ENCODE measurements around the gene PWP2. TPM values are rescaled to one million over a fixed set of nuclear protein-coding genes. Genes with fewer than 3 reads are reported as not detected.

The PWP2 gene
- total RNA-seq, 2 experiments from 2014 or later: 9.3 to 10.1 TPM

DNA sequence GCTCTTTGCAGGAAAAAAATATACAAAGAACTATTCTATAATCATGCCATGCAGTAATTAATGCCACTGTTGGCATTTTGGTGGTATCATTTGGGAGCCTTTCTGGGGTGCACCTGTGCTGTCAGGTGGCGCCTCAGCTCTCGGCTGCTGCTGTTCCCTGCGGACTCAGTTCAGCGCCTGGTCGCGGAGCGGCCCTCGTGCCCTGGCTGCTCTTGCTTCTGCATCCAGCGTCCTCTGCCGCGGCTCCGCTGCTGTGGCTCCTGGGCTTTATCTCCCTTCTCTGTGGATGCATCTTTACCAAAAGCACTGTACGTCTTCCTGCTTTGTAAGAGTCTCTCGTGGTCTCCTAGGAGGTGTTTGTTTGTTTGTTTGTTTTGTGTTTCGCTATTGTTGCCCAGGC lies 35.1 kb upstream of the PWP2 start:
- ATAC-seq: no peak
- CTCF ChIA-PET: interaction anchor here (0.9 kb wide), 1 partner anchor 52 kb away, joined by 3 read pairs; no protein-coding TSS in a partner anchor
- intact Hi-C loops (cut with micrococcal nuclease): no loop called here
- POLR2A ChIA-PET: interaction anchor here (0.7 to 3.9 kb wide), 3 partner anchors 11 to 14 kb away, joined by 4 to 20 read pairs (median 11); no protein-coding TSS in a partner anchor
- Mint-ChIP-seq H3K27me3 (no peaks in the 10 kb centered on the region), H3K36me3 (ENCODE audit: low read depth) (peaks cover 41% of the 10 kb centered on the region), H3K4me3 (no peak overlapping the region), H3K9me3 (no peaks in the 10 kb centered on the region), H3K4me1 (ENCODE audit: low read depth) (peaks cover 30% of the 10 kb centered on the region), H3K27ac (no peak overlapping the region)
- DNase-seq: no peak
- TF ChIP-seq, protein P1, sequence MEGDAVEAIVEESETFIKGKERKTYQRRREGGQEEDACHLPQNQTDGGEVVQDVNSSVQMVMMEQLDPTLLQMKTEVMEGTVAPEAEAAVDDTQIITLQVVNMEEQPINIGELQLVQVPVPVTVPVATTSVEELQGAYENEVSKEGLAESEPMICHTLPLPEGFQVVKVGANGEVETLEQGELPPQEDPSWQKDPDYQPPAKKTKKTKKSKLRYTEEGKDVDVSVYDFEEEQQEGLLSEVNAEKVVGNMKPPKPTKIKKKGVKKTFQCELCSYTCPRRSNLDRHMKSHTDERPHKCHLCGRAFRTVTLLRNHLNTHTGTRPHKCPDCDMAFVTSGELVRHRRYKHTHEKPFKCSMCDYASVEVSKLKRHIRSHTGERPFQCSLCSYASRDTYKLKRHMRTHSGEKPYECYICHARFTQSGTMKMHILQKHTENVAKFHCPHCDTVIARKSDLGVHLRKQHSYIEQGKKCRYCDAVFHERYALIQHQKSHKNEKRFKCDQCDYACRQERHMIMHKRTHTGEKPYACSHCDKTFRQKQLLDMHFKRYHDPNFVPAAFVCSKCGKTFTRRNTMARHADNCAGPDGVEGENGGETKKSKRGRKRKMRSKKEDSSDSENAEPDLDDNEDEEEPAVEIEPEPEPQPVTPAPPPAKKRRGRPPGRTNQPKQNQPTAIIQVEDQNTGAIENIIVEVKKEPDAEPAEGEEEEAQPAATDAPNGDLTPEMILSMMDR (IDR thresholded peaks at IDR 0.05): no peak

DNA sequence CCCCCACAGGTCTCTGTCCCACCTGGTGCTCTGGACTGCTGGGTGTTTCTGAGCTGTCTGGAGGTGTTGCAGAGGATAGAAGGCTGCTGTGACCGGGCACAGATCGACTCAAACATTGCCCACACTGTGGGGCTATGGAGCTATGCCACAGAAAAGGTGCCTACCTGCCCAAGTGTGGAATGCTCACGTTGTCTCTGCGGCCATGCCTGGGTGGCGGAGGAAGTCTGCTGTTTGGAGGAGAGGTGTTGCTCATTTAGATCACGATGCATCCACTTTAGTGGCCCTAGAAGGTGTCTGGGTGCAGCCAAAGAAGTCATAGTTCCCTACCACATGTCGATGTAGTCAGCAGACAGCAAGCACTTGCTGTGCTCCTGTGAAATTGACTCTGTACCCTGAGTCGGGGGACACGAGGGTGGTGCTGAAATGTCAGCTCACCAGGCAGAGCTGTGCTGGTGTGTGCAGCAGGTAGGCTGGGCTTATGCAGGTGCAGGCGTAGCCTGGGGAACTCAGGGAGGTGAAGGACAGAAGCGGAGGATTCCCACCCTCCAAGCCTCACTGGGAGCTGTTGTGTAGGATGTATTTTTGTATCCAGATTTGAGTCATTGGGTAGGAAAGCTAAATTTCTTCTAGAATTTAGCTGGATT lies 32.8 kb upstream of the PWP2 start:
- DNase-seq (peak; percentile 25), ATAC-seq (peak; percentile 45)
- ChIA-PET POLR2A (interaction anchor here (0.6 to 2.4 kb wide), 5 partner anchors 9 to 237 kb away, joined by 3 to 12 read pairs (median 5); no protein-coding TSS in a partner anchor), CTCF (interaction anchor here (1.1 to 2.2 kb wide), 4 partner anchors 9 to 99 kb away, joined by 4 to 7 read pairs (median 4); no protein-coding TSS in a partner anchor)
- no peaks in the 10 kb centered on the region for H3K27me3 Mint-ChIP-seq
- TF ChIP-seq, protein P1 (IDR thresholded peaks at IDR 0.05): no peak
- intact Hi-C loops (cut with micrococcal nuclease): no loop called here
- peak overlapping the region; percentile 47 for H3K27ac Mint-ChIP-seq
- peaks cover 38% of the 10 kb centered on the region for H3K4me1 Mint-ChIP-seq (ENCODE audit: low read depth)
- peaks cover 42% of the 10 kb centered on the region for H3K36me3 Mint-ChIP-seq (ENCODE audit: low read depth)
- H3K4me3 Mint-ChIP-seq: no peak overlapping the region
- H3K9me3 Mint-ChIP-seq: no peaks in the 10 kb centered on the region

DNA sequence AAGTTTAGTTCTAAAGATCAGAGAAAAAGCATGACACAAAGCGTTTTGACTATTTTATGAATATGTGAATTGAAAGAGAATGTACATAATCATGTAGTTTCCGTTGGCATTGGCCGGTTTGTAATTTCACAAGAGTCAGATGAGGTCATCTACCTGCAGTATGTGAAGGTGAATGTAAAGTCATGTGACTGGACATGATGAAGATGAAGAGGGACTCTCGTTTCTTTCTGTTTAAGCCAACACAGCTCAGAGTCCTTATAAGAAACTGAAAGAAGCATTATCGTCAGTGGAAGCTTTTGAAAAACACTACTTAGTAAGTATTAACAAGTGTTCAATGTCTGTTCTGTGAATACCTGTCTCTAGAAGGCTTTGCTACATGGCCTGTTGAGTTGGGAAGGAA lies 30.9 kb upstream of the PWP2 start:
- Mint-ChIP-seq H3K27ac (peak overlapping the region; percentile 41), H3K9me3 (no peaks in the 10 kb centered on the region), H3K4me1 (ENCODE audit: low read depth) (peaks cover 46% of the 10 kb centered on the region), H3K36me3 (ENCODE audit: low read depth) (peaks cover 50% of the 10 kb centered on the region), H3K4me3 (no peak overlapping the region), H3K27me3 (no peaks in the 10 kb centered on the region)
- intact Hi-C loops (cut with micrococcal nuclease): no loop called here
- CTCF ChIA-PET: no interaction called here
- no peak for DNase-seq
- no peak for ATAC-seq
- TF ChIP-seq, protein P1 (IDR thresholded peaks at IDR 0.05): no peak
- POLR2A ChIA-PET: interaction anchor here (1.1 to 1.9 kb wide), 2 partner anchors 8 to 11 kb away, joined by 3 to 12 read pairs; no protein-coding TSS in a partner anchor

DNA sequence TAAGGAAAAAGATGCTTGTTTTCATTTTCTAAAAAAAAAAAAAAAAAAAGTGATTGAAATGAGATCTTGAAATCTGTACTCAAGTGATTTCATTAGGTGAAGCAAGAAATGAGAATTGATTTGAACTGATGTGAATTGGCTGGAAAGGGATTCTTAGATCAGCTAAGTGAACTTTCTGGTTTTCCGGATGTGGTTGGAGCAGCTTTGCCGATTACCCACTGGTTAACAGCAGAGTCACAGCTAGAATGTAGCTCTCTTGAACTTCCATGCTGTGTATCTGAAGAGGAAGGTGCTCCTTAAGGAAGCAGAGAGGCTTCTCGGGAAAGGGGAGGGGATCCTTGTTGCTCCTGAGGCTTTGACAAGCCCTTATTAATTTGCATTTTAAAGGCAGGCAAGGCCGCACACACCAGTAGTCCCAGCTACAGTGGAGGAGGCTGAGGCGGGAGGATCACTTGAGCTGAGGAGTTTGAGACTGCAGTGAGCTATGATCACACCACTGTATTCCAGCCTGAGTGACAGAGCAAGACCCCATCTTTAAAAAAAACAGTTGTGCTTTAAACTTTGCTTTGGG lies 28.7 kb upstream of the PWP2 start:
- H3K27ac Mint-ChIP-seq: peak overlapping the region; percentile 88
- ChIA-PET CTCF (no interaction called here), POLR2A (interaction anchor here (0.9 to 1.1 kb wide), 3 partner anchors 10 to 66 kb away, joined by 3 to 5 read pairs (median 4); partner anchors contain the start of gene TRAPPC10)
- H3K36me3 Mint-ChIP-seq (ENCODE audit: low read depth): peaks cover 67% of the 10 kb centered on the region
- H3K27me3 Mint-ChIP-seq: no peaks in the 10 kb centered on the region
- TF ChIP-seq, protein P1 (IDR thresholded peaks at IDR 0.05): no peak
- no peaks in the 10 kb centered on the region for H3K9me3 Mint-ChIP-seq
- DNase-seq: no peak
- H3K4me3 Mint-ChIP-seq: no peak overlapping the region
- intact Hi-C loops (cut with micrococcal nuclease): no loop called here
- ATAC-seq: no peak
- H3K4me1 Mint-ChIP-seq (ENCODE audit: low read depth): peaks cover 64% of the 10 kb centered on the region

DNA sequence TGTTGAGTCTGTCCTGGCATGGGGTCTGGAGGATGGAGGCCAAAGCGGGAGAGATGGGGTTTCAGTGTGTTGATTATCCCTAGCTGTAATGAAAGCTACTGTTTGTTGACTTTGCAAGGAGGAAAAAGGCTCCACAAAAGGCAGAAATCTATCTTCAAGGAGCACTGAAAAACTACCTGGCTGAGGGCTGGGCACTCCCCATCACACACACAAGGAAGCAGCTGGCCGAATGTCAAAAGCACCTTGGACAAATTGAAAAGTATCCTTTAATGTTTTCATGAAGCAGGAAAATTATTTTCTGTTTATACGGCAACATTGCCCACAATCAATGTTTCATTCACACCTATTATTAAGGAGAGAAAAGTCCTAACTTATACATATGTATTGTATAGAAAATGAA lies 27.8 kb upstream of the PWP2 start:
- DNase-seq (no peak), ATAC-seq (no peak)
- Mint-ChIP-seq H3K27me3 (no peaks in the 10 kb centered on the region), H3K4me1 (ENCODE audit: low read depth) (peaks cover 65% of the 10 kb centered on the region), H3K27ac (peak overlapping the region; percentile 53), H3K36me3 (ENCODE audit: low read depth) (peaks cover 67% of the 10 kb centered on the region), H3K9me3 (no peaks in the 10 kb centered on the region), H3K4me3 (no peak overlapping the region)
- intact Hi-C loops (cut with micrococcal nuclease): no loop called here
- TF ChIP-seq, protein P1 (IDR thresholded peaks at IDR 0.05): no peak
- POLR2A ChIA-PET: interaction anchor here (0.7 to 1.0 kb wide), 2 partner anchors 11 to 200 kb away, joined by 3 to 5 read pairs; no protein-coding TSS in a partner anchor
- CTCF ChIA-PET: no interaction called here
